ENCODE data around the gene SLC7A9. TPM values are rescaled to one million over a fixed set of nuclear protein-coding genes. Genes with fewer than 3 reads are reported as not detected.

The SLC7A9 gene
- polyA plus RNA-seq, 2 of the 4 experiments (the other 2 are of a cell fraction) = 0.50 to 0.62 TPM

- TF ChIP-seq ELK1 (IDR thresholded peaks at IDR 0.05; ENCODE audit: low read depth, low read length) (no peak), USF2 (IDR thresholded peaks at IDR 0.05) (no peak), FOXS1 (CRISPR knock-in tag; IDR thresholded peaks at IDR 0.05) (no peak)
These were observed 39.7 kb upstream of the SLC7A9 start (continued) for GRCh38 chr19:32909257-32909656.

- no peak for TF ChIP-seq RCOR1 (IDR thresholded peaks at IDR 0.05; ENCODE audit: low read depth, low read length)
- no peak for TF ChIP-seq CEBPB (IDR thresholded peaks at IDR 0.05)
- TF ChIP-seq EHMT2 (IDR thresholded peaks at IDR 0.05; ENCODE audit: low read depth) = no peak
- TF ChIP-seq POLR2A (IDR thresholded peaks at IDR 0.05; ENCODE audit: low read length) = no peak
- no peak for TF ChIP-seq CBX8 (IDR thresholded peaks at IDR 0.05)
- H3K4me2 ChIP-seq = no peak overlapping the region
- FAIRE-seq = peak; percentile 36
- WGBS (ENCODE audit: missing lambda C conversion rate) = 86% methylated on average over 7 of the region's 7 CpGs
- H3K9me3 ChIP-seq = peaks cover 7% of the 10 kb centered on the region; the same call in 2 of the 3 replicates
- H3K4me1 ChIP-seq = no peaks in the 10 kb centered on the region
- ChIA-PET CTCF (interaction anchor here (0.5 to 1.7 kb wide), 7 partner anchors 9 to 1395 kb away, joined by 3 to 4 read pairs (median 4); no protein-coding TSS in a partner anchor), POLR2A (no interaction called here)
- no peak overlapping the region for H3K4me3 ChIP-seq
- no peak for ATAC-seq
- no peak overlapping the region for H3K27ac ChIP-seq
- DNase-seq (ENCODE audit: low read depth in 1 of 2, low spot score in 1 of 2) = no peak
These were observed 39.1 kb upstream of the SLC7A9 start for GRCh38 chr19:32908641-32909190.

GRCh38 chr19:32902448-32902847 is 32.9 kb upstream of the SLC7A9 start:
- FAIRE-seq (no peak), ATAC-seq (no peak; a peak in 1 of 6 replicates), DNase-seq (ENCODE audit: low read depth in 1 of 2, low spot score in 1 of 2) (no peak)
- peaks cover 7% of the 10 kb centered on the region; the same call in 2 of the 3 replicates for H3K9me3 ChIP-seq
- H3K4me3 ChIP-seq = no peak overlapping the region
- ChIA-PET POLR2A (no interaction called here), CTCF (no interaction called here)
- 90% methylated on average over 7 of the region's 7 CpGs for whole genome bisulfite sequencing (ENCODE audit: missing lambda C conversion rate)
- no peak overlapping the region for H3K4me2 ChIP-seq
- no peak overlapping the region for H3K27ac ChIP-seq
- no peaks in the 10 kb centered on the region for H3K4me1 ChIP-seq
- TF ChIP-seq RCOR1 (IDR thresholded peaks at IDR 0.05; ENCODE audit: low read depth, low read length) = no peak
- TF ChIP-seq KDM1A (IDR thresholded peaks at IDR 0.05; ENCODE audit: low read depth) = no peak
- TF ChIP-seq EHMT2 (IDR thresholded peaks at IDR 0.05; ENCODE audit: low read depth) = no peak
- TF ChIP-seq SMC3 (IDR thresholded peaks at IDR 0.05) = no peak
- TF ChIP-seq USF2 (IDR thresholded peaks at IDR 0.05) = no peak
- TF ChIP-seq CBX8 (IDR thresholded peaks at IDR 0.05) = no peak
- TF ChIP-seq HEYL (CRISPR knock-in tag; IDR thresholded peaks at IDR 0.05) = no peak
- TF ChIP-seq CTCF (IDR thresholded peaks at IDR 0.05) = no peak
- no peak for TF ChIP-seq ELK1 (IDR thresholded peaks at IDR 0.05; ENCODE audit: low read depth, low read length)
- no peak for TF ChIP-seq ESRRA (IDR thresholded peaks at IDR 0.05; ENCODE audit: borderline replicate concordance, low read length)
- TF ChIP-seq HMGXB4 (CRISPR knock-in tag; IDR thresholded peaks at IDR 0.05; ENCODE audit: borderline replicate concordance) = no peak
- TF ChIP-seq ZSCAN20 (CRISPR knock-in tag; IDR thresholded peaks at IDR 0.05) = no peak
- no peak for TF ChIP-seq HOXB5 (CRISPR knock-in tag; IDR thresholded peaks at IDR 0.05)
- TF ChIP-seq ATOH8 (CRISPR knock-in tag; IDR thresholded peaks at IDR 0.05; ENCODE audit: low read depth) = no peak
- TF ChIP-seq HOXB13 (CRISPR knock-in tag; IDR thresholded peaks at IDR 0.05; ENCODE audit: low read depth) = no peak
- no peak for TF ChIP-seq ZFP36 (IDR thresholded peaks at IDR 0.05; ENCODE audit: borderline replicate concordance, partially characterized antibody)
- TF ChIP-seq RNF2 (IDR thresholded peaks at IDR 0.05; ENCODE audit: borderline replicate concordance, low read depth) = no peak
- no peak for TF ChIP-seq PHF8 (IDR thresholded peaks at IDR 0.05; ENCODE audit: borderline replicate concordance, low read depth)
